ENCODE results near the gene ZBTB7B.
A peak's percentile ranks its signal among the peaks of the same experiment; 100 is the strongest.

ZBTB7B gene

DNA sequence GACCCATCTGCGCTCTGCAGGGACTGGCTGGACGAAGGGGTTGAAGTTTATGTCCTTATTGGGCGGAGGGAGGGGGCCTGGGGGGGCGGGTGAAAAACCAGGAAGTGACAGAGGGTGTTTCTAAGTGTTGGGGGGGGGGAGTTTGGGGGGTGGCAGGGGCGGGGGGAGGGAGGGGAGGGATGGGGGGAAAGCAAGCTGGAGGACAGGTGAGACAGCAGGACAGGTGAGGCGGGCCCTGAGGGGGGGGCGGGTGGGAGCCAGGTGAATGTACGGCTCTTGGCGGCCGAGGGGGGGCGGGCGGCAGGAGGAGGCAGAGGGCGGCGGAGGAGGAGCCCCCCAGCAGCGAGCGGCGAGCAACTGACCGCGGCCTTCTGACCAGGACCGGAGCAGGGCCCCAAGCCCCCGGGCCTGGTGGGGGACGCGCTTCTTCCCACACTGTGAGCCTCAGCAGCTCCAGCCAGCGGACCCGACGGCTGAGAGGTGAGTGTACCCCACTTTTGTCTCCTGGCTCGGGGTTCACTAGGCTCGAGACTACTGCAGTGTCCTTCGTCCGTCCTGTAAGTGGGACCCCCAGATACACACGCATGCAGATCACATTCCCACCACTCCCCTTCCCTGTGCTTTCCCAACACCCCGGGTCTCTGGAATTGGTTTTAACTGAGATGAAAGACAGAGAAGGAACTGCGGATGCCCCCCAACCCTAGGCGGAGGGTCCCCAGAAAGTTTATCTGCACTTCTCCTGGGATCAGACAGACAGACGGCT is at the start of gene ZBTB7B:
Gene ZBTB7B, plus strand, starts transcription at position 339 of the 763 bp plus-strand sequence. CDS start 11,859 bp downstream, outside the sequence.
- DNase-seq (ENCODE audit: low read depth, low spot score), result no peak
- peak within 1 kb of the TSS; percentile 98 for H3K27ac ChIP-seq

DNA sequence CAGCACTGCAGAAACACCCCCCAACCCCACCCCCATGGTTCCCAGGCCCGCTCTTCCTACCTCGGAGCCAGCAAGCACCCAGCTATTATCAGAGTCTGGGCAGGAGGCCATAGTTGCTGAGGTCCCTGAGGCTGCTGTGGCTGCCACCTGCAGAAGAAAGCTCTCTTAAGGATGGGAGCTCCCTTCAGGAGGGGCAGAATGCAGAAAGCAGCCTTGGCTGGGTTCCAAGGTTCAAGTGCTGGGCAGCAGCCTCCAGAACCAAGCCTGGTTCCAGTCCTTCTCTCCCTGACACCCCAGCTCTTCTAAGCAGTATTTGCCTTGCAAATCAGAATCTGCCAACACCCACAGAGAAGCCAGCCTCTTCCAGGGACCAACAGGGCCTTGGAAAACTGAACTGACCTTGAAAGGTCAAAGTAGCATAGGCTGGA is 49.0 kb upstream of the ZBTB7B start:
- no peak for DNase-seq (ENCODE audit: low read depth, low spot score)
- H3K27ac ChIP-seq, result no peak overlapping the region

DNA sequence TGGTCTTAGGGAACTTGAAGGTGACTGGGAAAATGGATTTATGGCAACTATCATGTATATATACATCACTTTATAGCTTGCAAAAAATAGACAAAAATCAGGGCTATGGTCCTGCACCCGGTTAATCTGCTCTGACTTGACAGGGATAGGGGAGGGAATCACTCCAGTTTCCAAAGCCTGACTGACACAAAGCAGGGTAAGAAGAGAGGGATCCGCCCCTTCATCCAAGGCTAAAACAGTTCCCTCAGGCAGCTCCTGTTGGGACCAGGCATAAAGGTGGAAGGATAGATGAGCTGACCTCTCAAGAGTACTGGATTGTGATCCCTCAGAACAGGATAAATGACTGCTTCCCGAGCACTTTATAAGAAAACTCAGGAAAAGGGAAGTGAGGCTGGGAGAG is 48.1 kb upstream of the ZBTB7B start:
- DNase-seq (ENCODE audit: low read depth, low spot score), result no peak
- H3K27ac ChIP-seq, result no peak overlapping the region

DNA sequence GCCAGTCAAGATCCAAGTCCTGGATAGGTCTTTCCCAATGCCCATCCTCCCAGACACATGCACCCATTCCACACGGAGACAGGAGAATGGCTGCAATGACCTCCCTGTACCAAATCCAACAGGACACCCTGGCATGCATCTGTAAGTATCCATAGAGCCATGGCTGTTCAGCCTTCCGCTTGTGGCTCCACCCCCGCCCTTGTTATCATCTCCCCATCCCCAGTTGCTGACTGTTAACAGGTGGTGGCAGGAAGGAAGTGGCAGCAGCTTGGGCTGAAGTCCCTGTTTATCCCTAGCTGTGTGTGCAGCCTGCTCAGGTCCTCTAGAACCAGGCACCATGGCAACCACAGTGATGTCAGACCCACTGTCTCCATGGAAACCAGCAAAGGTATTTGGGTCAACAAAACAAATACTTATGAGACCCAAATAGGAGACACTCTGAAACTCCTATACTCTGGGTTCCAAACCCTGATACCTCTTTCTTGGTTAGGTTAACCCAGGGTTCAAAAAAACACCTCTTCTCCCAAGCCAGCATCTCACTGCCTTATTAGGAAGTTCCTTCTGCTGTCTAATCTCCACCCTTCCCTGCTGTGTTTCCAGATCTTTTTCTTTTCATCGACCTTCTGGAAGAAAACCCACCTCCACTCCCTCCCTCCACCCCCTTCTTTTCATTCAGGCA is 47.4 kb upstream of the ZBTB7B start:
- no peak for DNase-seq (ENCODE audit: low read depth, low spot score)

GRCh38 chr1:154955718-154956543 is 46.7 kb upstream of the ZBTB7B start, which contains the start of gene PBXIP1:
TSS of gene PBXIP1 (minus strand) at chr1:154956099. CDS start at chr1:154953721, 2,378 bp downstream.
- DNase-seq (ENCODE audit: low read depth, low spot score), result no peak
- H3K27ac ChIP-seq, result peak within 1 kb of the TSS; percentile 40

More for the DNA sequence above, 47.4 kb upstream of the ZBTB7B start:
- H3K27ac ChIP-seq, result peak overlapping the region; percentile 40

GRCh38 chr1:154956544-154956941 is 46.1 kb upstream of the ZBTB7B start:
- no peak for DNase-seq (ENCODE audit: low read depth, low spot score)
- peak overlapping the region; percentile 40 for H3K27ac ChIP-seq

GRCh38 chr1:154957091-154957657 is 45.4 kb upstream of the ZBTB7B start:
- peak overlapping the region; percentile 40 for H3K27ac ChIP-seq

DNA sequence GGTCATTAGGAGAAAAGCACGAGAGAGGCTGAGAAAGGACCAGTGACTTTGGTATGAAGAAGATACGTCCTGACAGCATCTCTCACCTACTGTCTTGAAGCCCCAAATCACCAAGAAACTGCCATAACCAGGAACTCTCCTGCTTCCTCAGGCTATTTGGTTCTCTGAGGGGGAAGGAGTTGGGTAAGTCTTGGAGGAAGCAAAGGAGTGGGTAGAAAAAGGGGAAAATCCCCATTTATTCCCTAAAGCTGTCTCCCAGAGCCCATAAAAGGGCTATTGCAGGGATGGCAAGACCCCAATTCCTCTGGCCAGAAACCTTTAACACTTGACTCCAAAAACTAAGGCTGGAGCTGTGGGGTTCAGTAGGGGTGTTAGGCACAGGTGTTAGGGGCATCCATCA is 44.6 kb upstream of the ZBTB7B start:
- H3K27ac ChIP-seq, result no peak overlapping the region
- no peak for DNase-seq (ENCODE audit: low read depth, low spot score)

More at GRCh38 chr1:154957091-154957657, 45.4 kb upstream of the ZBTB7B start:
- no peak for DNase-seq (ENCODE audit: low read depth, low spot score)

DNA sequence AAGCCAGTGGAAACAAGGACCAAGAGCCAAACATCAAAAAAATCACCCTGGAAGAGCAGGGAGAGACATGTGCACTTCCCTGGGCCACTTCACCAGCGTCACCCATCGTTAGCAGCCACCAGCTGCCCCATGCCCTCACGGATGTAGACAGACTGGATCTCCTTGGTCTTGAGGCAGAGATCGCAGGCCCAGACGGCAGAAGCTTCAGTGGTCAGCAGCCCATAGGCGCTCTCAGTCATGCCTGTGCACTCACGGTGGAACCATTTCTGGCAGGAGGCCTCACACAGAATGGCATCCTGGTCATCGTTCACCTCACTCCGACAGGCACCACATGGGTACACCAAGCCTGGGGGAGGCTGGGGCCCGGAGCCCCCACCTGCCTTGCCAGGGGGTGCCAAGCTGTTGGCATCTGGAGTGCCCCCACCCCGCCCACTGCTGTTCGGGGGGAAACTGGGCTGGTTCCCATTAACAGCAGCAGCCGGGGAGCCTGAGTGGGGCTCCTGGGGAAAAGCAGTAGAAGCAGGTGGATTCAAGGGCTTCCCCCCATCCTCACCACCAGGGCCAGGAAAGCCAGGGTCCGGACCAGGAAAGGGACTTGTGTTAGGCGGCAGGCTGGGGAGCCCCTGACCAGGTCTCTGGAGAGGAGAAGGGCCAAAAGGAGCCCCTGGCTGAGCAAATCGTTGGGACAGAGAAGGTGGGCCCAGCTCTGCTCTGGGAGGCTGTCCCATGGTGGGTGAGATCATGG is 43.7 kb upstream of the ZBTB7B start:
- no peak for DNase-seq (ENCODE audit: low read depth, low spot score)
- no peak overlapping the region for H3K27ac ChIP-seq

GRCh38 chr1:154959426-154959780 is 43.2 kb upstream of the ZBTB7B start:
- no peak overlapping the region for H3K27ac ChIP-seq
- no peak for DNase-seq (ENCODE audit: low read depth, low spot score)

- H3K27ac ChIP-seq, result peak overlapping the region; percentile 92
- DNase-seq (ENCODE audit: low read depth, low spot score), result no peak
Measured at GRCh38 chr1:154960446-154961136, 42.0 kb upstream of the ZBTB7B start.

DNA sequence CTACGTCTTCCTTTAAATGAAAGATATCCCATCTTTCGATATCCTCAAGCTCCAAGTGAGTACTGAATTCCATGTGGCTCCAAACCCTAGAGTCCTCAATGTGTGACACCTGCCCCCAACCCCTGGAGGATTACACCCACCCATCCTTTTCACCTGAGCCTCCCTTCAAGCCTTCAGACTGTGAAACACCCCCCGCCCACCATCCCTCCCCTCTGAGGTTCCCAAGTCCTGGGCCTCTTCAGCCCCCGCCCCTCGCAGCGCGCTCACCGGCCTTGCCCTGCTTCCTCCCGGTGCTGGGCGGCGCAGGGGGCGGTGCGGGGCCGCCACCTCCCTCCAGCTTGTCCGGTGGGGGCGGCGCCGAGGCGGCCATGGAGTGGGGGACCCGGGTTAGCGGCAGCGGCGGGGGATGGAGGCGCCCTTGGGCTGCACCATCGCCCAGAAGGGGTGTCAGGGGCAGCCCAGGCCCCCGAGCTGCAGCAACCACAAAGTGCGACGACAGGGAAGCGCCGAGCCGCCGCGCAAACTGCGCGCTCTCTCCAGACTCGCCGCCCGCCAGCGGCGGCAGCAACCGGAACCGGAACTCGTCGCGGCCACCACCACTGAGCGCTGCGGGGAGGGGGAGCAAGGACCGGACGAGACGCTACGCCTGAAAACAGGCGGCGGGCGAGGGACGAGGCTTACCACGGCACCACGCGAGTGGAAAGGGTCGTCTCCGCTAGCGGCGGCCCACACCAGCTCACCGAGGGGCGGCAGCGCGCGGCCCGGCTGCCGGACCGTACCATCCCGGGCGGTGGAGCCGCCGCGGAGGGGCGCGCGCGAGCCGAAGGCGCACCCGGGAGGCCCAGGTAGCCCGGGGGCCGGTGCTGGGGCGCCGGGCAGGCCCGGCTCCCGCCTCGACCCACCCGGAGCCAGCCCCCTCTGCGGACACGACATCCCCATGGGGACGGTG is 41.1 kb upstream of the ZBTB7B start, which contains the start of gene PYGO2:
Gene PYGO2, minus strand, starts transcription at position 576 of the 949 bp plus-strand sequence. Its CDS starts 206 bp downstream, at position 370.
- peak within 1 kb of the TSS; percentile 92 for H3K27ac ChIP-seq
- no peak for DNase-seq (ENCODE audit: low read depth, low spot score)

DNA sequence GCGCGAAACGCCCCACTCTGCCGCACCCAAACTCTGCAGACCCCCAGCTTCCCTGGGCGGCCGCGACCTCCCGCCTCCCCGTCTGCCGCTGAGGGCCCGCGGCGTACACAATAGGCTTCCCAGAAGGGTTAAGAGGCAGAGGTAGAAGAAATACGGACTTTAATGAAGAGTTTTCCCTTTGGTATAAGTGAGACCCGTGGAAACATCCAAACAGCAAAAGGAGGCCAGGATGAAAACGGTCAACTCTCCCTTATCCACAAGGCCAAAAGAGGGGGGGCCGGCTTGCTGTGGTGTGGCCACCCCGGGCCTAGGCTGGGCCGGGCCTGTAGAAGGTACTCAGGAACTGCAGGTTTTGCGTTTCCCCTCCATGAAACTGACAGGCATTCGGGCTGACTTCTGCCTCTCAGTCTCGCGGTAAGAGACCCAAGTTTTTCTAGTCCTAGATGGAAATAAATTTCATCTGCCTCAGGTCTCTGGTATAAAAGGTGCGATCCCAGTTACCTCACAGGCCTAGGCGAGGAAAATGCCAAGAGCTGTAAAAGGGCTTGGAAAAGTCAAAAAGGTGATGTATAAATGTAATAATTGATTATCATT is 40.3 kb upstream of the ZBTB7B start:
- DNase-seq (ENCODE audit: low read depth, low spot score), result no peak
- peak overlapping the region; percentile 92 for H3K27ac ChIP-seq

DNA sequence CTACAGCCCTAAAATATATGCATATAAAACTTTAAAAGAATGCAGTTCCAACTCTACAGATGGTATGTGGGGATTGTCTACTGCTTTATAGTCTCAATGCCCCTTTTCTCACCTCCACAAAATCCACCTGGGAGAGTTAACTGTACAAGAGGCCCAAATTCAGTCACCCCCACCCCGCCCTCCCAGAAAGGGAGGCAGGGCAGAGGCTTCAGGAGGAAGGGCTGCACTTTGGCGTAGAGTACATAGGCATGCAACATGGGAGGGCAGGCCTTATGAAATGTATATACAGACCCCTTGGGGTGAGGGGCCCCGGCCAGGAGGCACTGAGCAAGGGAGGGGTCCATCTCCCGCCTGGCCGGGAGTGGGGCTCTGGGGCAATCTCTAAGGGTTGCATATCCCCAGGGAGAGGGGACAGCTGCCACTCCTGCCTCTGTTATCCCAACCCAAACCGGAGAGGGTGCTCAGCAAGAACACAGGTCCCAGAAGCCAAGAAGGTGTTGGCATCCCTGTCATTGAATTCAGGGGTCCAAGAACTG is 39.7 kb upstream of the ZBTB7B start:
- no peak for DNase-seq (ENCODE audit: low read depth, low spot score)
- peak overlapping the region; percentile 92 for H3K27ac ChIP-seq

GRCh38 chr1:154963643-154964042 is 39.0 kb upstream of the ZBTB7B start:
- DNase-seq (ENCODE audit: low read depth, low spot score), result no peak
- H3K27ac ChIP-seq, result peak overlapping the region; percentile 92

- peak overlapping the region; percentile 92 for H3K27ac ChIP-seq
- no peak for DNase-seq (ENCODE audit: low read depth, low spot score)
Measured at GRCh38 chr1:154964359-154964758, 38.2 kb upstream of the ZBTB7B start.

GRCh38 chr1:154966111-154966510 is 36.5 kb upstream of the ZBTB7B start:
- peak overlapping the region; percentile 100 for H3K27ac ChIP-seq
- DNase-seq (ENCODE audit: low read depth, low spot score), result no peak

All from epithelial cell of prostate (primary cell).